Keratinocyte (primary cell): ENCODE measurements around the gene EIF1AX. TPM values are rescaled to one million over a fixed set of nuclear protein-coding genes. Genes with fewer than 3 reads are reported as not detected.
"Not testable (repeated sequence)": the region's sequence is repeated elsewhere in the genome, so short reads cannot be mapped to it uniquely, and the experiment has no call there.

Source experiments
- DNase-seq: peaks from one replicate; pipeline ENCODE4 v3.0.0-alpha.2; 2011; ENCODE audit warnings: low read depth, missing footprints, low spot score
- FAIRE-seq: peaks from 2 replicates; lab custom pipeline; 2011; peaks lifted over from hg19 to GRCh38; lab: Jason Lieb, UNC
- H2AFZ ChIP-seq: 2 replicates; pipeline ENCODE4 v1.6.0; 2012; ENCODE audit warnings: low read length, control low read depth, inconsistent platforms; ENCODE audit not compliant: control insufficient read depth
- H3K27ac ChIP-seq: 2 replicates; pipeline ENCODE4 v1.5.1; 2011; ENCODE audit warnings: low read length; ENCODE audit not compliant: control insufficient read depth, insufficient read depth
- H3K27me3 ChIP-seq: 3 replicates; pipeline ENCODE4 v1.6.0; 2011; ENCODE audit warnings: low read length; ENCODE audit not compliant: control insufficient read depth, insufficient read depth; ENCODE audit errors: extremely low read depth
- H3K36me3 ChIP-seq, 2 experiments: 2 replicates in 1 of 2; 3 replicates in 1 of 2; pipeline ENCODE4 v1.5.1; 2011; ENCODE audit warnings: low read length in 2 of 2, mild to moderate bottlenecking in 1 of 2; ENCODE audit not compliant: control insufficient read depth in 2 of 2, insufficient read depth in 2 of 2; ENCODE audit errors: extremely low read depth in 1 of 2
- H3K4me1 ChIP-seq: 3 replicates; pipeline ENCODE4 v1.5.1; 2011; ENCODE audit warnings: low read length; ENCODE audit not compliant: control insufficient read depth, insufficient read depth; ENCODE audit errors: extremely low read depth
- H3K4me2 ChIP-seq: 3 replicates; pipeline ENCODE4 v1.6.0; 2011; ENCODE audit warnings: low read depth, low read length; ENCODE audit not compliant: control insufficient read depth, insufficient read depth; ENCODE audit errors: extremely low read depth
- H3K4me3 ChIP-seq, 3 experiments: fragments of 200-600 bp in 1 of 3; sonication (generic) in 1 of 3; 2 replicates in 2 of 3; 3 replicates in 1 of 3; pipeline ENCODE4 v1.5.1; 2011 to 2016; ENCODE audit warnings: low read length in 3 of 3, mild to moderate bottlenecking in 3 of 3, control low read depth in 2 of 3, inconsistent platforms in 1 of 3, low read depth in 1 of 3, mixed read lengths in 1 of 3, mixed run types in 1 of 3, moderate library complexity in 1 of 3; ENCODE audit not compliant: control insufficient read depth in 2 of 3, insufficient read depth in 2 of 3; ENCODE audit errors: extremely low read depth in 1 of 3
- H3K79me2 ChIP-seq: 2 replicates; pipeline ENCODE4 v1.6.0; 2012; ENCODE audit warnings: low read length; ENCODE audit not compliant: control insufficient read depth, insufficient read depth
- H3K9ac ChIP-seq: 3 replicates; pipeline ENCODE4 v1.6.0; 2011; ENCODE audit warnings: low read length; ENCODE audit not compliant: control insufficient read depth, insufficient read depth; ENCODE audit errors: extremely low read depth
- H3K9me1 ChIP-seq: 3 replicates; pipeline ENCODE4 v1.6.0; 2011; ENCODE audit warnings: low read length; ENCODE audit not compliant: control insufficient read depth, insufficient read depth; ENCODE audit errors: extremely low read depth
- H3K9me3 ChIP-seq: 2 replicates; pipeline ENCODE4 v1.5.1; 2012; ENCODE audit warnings: low read depth, low read length; ENCODE audit not compliant: control insufficient read depth
- H4K20me1 ChIP-seq: 3 replicates; pipeline ENCODE4 v1.6.0; 2011; ENCODE audit warnings: low read length; ENCODE audit not compliant: control insufficient read depth, insufficient read depth; ENCODE audit errors: extremely low read depth
- CTCF ChIP-seq, 3 experiments: IDR thresholded peaks in 1 of 3; conservative IDR thresholded peaks in 1 of 3; optimal IDR thresholded peaks in 1 of 3; 2 replicates in 2 of 3; 3 replicates in 1 of 3; pipeline versions ENCODE3 to v1.5.1; 2011; ENCODE audit warnings: low read length in 3 of 3, mild to moderate bottlenecking in 3 of 3, moderate library complexity in 2 of 3, control low read depth in 1 of 3, inconsistent platforms in 1 of 3; ENCODE audit not compliant: insufficient read depth in 2 of 3; ENCODE audit errors: extremely low read depth in 1 of 3
- EZH2 ChIP-seq: IDR thresholded peaks from one replicate; pipeline ENCODE4 v1.6.1; 2012; ENCODE audit warnings: inconsistent platforms, mild to moderate bottlenecking, low read length, moderate library complexity
- dilution Hi-C: fragments of 300-500 bp; cut with MboI; formaldehyde crosslinking; loops from one replicate; pipeline ENCODE4 v1.7.0; 2020; ENCODE audit warnings: low sequenced_read_pairs; ENCODE audit not compliant: extremely low pct_ligation_motif_present
- polyA plus RNA-seq, 5 experiments: library from polyadenylated mRNA; depleted of rRNA in 3 of 5; stranded (reverse) in 3 of 5; stranded (forward) in 1 of 5; unstranded in 1 of 5; fragments of >200 nt; gene quantifications; 1 replicate in 1 of 5; 2 replicates in 3 of 5; 3 replicates in 1 of 5; pipeline versions ENCODE4 v1.2.1 to v1.2.3, GENCODE V29; 2011 to 2012; ENCODE audit warnings: missing spikeins in 2 of 5, low read depth in 1 of 5, low replicate concordance in 1 of 5

EIF1AX gene
- polyA plus RNA-seq, 1 donor (not counting 4 experiments of a cell fraction or from before 2014, with no cell fraction given) = 196 TPM

GRCh38 chrX:20171887-20172286, 30.2 kb upstream of the EIF1AX start:
- TF ChIP-seq EZH2 = no peak
- FAIRE-seq = no peak
- no peak for DNase-seq

DNA sequence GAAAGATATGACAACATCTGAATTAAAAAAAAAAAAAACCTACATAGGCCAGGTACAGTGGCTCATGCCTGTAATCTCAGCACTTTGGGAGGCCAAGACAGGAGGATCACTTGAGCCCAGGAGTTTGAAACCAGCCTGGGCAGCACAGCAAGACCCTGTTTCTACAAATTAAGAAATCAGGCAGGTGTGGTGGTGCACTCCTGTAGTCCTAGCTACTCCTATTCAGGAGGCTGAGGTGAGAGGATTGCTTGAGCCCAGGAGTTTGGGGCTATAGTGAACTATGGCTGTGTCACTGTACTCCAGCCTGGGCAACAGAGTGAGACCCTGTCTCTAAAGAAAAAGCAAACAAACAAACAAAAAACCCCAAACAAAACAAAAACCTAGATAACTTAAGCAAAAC, 20.9 kb upstream of the EIF1AX start:
- H3K36me3 ChIP-seq, H3K9me3 ChIP-seq, H4K20me1 ChIP-seq, H3K4me3 ChIP-seq, H2AFZ ChIP-seq, H3K9ac ChIP-seq, H3K79me2 ChIP-seq, H3K4me2 ChIP-seq, DNase-seq, H3K27ac ChIP-seq, H3K4me1 ChIP-seq, FAIRE-seq, H3K9me1 ChIP-seq, H3K27me3 ChIP-seq, dilution Hi-C loops: not testable (repeated sequence)

More at GRCh38 chrX:20171887-20172286, 30.2 kb upstream of the EIF1AX start:
- no peak overlapping the region for H3K27ac ChIP-seq
- H3K4me2 ChIP-seq = no peak overlapping the region
- no peaks in the 10 kb centered on the region for H3K4me1 ChIP-seq
- no peaks in the 10 kb centered on the region for H3K9me3 ChIP-seq
- H3K4me3 ChIP-seq = no peak overlapping the region
- H2AFZ ChIP-seq = no peak overlapping the region
- no peak overlapping the region for H3K9ac ChIP-seq
- no peaks in the 10 kb centered on the region for H3K79me2 ChIP-seq
- no peaks in the 10 kb centered on the region for H3K9me1 ChIP-seq
- no peaks in the 10 kb centered on the region for H3K27me3 ChIP-seq
- no peaks in the 10 kb centered on the region for H4K20me1 ChIP-seq
- dilution Hi-C loops = no loop called here
- no peaks in the 10 kb centered on the region for H3K36me3 ChIP-seq

GRCh38 chrX:20159797-20160385, 18.3 kb upstream of the EIF1AX start:
- Histone ChIP-seq H3K9me3 (no peaks in the 10 kb centered on the region), H3K9ac (no peak overlapping the region), H3K4me3 (no peak overlapping the region), H3K4me2 (no peak overlapping the region), H3K9me1 (no peaks in the 10 kb centered on the region), H3K27me3 (no peaks in the 10 kb centered on the region), H3K79me2 (no peaks in the 10 kb centered on the region), H3K4me1 (no peaks in the 10 kb centered on the region), H4K20me1 (no peaks in the 10 kb centered on the region), H2AFZ (no peak overlapping the region), H3K27ac (no peak overlapping the region), H3K36me3 (peaks cover 0 to 2% of the 10 kb centered on the region in 2 experiments)
- FAIRE-seq (no peak), DNase-seq (no peak)
- dilution Hi-C loops = no loop called here
- TF ChIP-seq EZH2 (no peak), CTCF (optimal IDR thresholded peaks at IDR 0.05 in 1 of 3, IDR thresholded peaks at IDR 0.05 in 1 of 3, conservative IDR thresholded peaks at IDR 0.05 in 1 of 3; ENCODE audit: extremely low read depth in 1 of 3, insufficient read depth in 2 of 3, low read length in 3 of 3) (no peak)
